ENCODE measurements around the gene CHEK2. TPM values are rescaled to one million over a fixed set of nuclear protein-coding genes. Genes with fewer than 3 reads are reported as not detected.

CHEK2 gene
- total and polyA plus RNA-seq, 10 of the 15 experiments (the other 5 are each of a cell fraction or from before 2014, with no cell fraction given) = 15.7 to 59.7 (median 22.7) TPM

DNA sequence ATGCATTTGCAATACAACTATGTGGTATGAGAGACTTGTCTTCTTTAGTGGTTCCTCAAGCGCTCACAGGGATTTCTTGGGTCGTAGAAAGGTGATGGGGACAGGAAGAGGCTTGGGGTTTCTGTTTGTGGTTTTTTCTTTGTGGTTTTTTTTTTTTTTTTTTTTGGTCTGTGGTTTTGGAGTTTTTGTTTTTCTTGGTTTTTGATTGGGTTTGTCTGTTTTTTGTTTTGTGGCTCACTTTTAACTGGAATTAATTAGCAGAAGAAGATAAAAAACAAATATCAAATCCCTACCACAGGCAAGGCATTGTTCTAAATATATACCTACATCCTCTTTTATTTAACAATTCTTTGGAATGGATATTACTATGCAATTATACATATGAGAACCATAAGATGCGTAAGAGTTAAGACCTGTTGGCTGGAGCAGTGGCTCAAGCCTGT is 67.5 kb downstream of the CHEK2 start:
- Histone ChIP-seq H3K4me1 (ENCODE audit: control insufficient read depth, insufficient read depth, low read length) (peaks cover 3% of the 10 kb centered on the region), H3K4me3 (no peak overlapping the region), H3K9ac (ENCODE audit: control insufficient read depth, insufficient read depth, low read length) (no peak overlapping the region), H3K79me2 (ENCODE audit: control insufficient read depth, insufficient read depth, low read length) (no peaks in the 10 kb centered on the region), H3K9me3 (replicated peaks; ENCODE audit: control insufficient read depth, insufficient read depth, low read length) (no peaks in the 10 kb centered on the region; the same call in 1 of the 3 replicates), H4K20me1 (ENCODE audit: control insufficient read depth, insufficient read depth) (no peaks in the 10 kb centered on the region), H3K27me3 (replicated peaks in 1 of 2; ENCODE audit: control insufficient read depth in 2 of 2, insufficient read depth in 2 of 2, low read length in 1 of 2) (peaks cover under 1 to 6% of the 10 kb centered on the region in 2 experiments), H2AFZ (ENCODE audit: control insufficient read depth, low read depth, low read length) (no peak overlapping the region), H3K27ac (ENCODE audit: control insufficient read depth, insufficient read depth) (no peak overlapping the region), H3K4me2 (ENCODE audit: control insufficient read depth, insufficient read depth) (no peak overlapping the region), H3K36me3 (ENCODE audit: control insufficient read depth in 2 of 2, insufficient read depth in 2 of 2, low read length in 1 of 2) (no peaks in the 10 kb centered on the region)
- CTCF ChIA-PET = no interaction called here
- intact Hi-C loops (cut with micrococcal nuclease; ENCODE audit: unreplicated experiment) = loop anchor here (10.0 kb wide), 2 partner anchors 121 to 151 kb away; no protein-coding TSS in a partner anchor
- DNase-seq (ENCODE audit: low read depth, low spot score) (peak; percentile 40), FAIRE-seq (no peak), ATAC-seq (peak; percentile 84)
- 3% methylated on average over 3 of the region's 3 CpGs for whole genome bisulfite sequencing (ENCODE audit: insufficient coverage, insufficient replicate concordance, low lambda C conversion rate, missing lambda C conversion rate)
- no TSS peak for BruUV-seq (replicated peaks)
- in situ Hi-C loops (cut with MboI) = no loop called here
- POLR2A ChIA-PET = interaction anchor here (0.7 to 1.2 kb wide), 2 partner anchors 142 to 144 kb away, joined by 3 to 5 read pairs; no protein-coding TSS in a partner anchor
- SMC1A ChIA-PET (ENCODE audit: uncharacterized antibody, unreplicated experiment) = interaction anchor here (1.6 kb wide), 1 partner anchor 67 kb away, joined by 3 read pairs; no protein-coding TSS in a partner anchor
- RAD21 ChIA-PET (ENCODE audit: unreplicated experiment) = no interaction called here
- 0 out of 2 replicates have a peak, but pooled peaks have one; percentile 55 for TF ChIP-seq EZH2 (IDR thresholded peaks at IDR 0.05; ENCODE audit: borderline replicate concordance, control insufficient read depth, low read depth, low read length)
- TF ChIP-seq, protein P1, sequence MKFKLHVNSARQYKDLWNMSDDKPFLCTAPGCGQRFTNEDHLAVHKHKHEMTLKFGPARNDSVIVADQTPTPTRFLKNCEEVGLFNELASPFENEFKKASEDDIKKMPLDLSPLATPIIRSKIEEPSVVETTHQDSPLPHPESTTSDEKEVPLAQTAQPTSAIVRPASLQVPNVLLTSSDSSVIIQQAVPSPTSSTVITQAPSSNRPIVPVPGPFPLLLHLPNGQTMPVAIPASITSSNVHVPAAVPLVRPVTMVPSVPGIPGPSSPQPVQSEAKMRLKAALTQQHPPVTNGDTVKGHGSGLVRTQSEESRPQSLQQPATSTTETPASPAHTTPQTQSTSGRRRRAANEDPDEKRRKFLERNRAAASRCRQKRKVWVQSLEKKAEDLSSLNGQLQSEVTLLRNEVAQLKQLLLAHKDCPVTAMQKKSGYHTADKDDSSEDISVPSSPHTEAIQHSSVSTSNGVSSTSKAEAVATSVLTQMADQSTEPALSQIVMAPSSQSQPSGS (IDR thresholded peaks at IDR 0.05; ENCODE audit: low read length) = 0 out of 2 replicates have a peak, but pooled peaks have one; percentile 51
- TF ChIP-seq CREM (IDR thresholded peaks at IDR 0.05; ENCODE audit: low read depth) = peak; percentile 66; the same call in 1 of the 2 replicates
- TF ChIP-seq EED (IDR thresholded peaks at IDR 0.05; ENCODE audit: low read depth) = peak; percentile 52; the same call in 1 of the 2 replicates
- TF ChIP-seq ATF7 (IDR thresholded peaks at IDR 0.05; ENCODE audit: low read depth) = peak; percentile 53
- no peak for TF ChIP-seq SMAD5 (IDR thresholded peaks at IDR 0.05; ENCODE audit: low read depth)
- peak; percentile 95 for TF ChIP-seq CBFB (IDR thresholded peaks at IDR 0.05; ENCODE audit: low read depth)
- peak; percentile 52; the same call in 1 of the 2 replicates for TF ChIP-seq BMI1 (IDR thresholded peaks at IDR 0.05; ENCODE audit: borderline replicate concordance)
- no peak for TF ChIP-seq FOS (IDR thresholded peaks at IDR 0.05; ENCODE audit: borderline replicate concordance, extremely low read depth, insufficient read length)
- TF ChIP-seq, protein P2, sequence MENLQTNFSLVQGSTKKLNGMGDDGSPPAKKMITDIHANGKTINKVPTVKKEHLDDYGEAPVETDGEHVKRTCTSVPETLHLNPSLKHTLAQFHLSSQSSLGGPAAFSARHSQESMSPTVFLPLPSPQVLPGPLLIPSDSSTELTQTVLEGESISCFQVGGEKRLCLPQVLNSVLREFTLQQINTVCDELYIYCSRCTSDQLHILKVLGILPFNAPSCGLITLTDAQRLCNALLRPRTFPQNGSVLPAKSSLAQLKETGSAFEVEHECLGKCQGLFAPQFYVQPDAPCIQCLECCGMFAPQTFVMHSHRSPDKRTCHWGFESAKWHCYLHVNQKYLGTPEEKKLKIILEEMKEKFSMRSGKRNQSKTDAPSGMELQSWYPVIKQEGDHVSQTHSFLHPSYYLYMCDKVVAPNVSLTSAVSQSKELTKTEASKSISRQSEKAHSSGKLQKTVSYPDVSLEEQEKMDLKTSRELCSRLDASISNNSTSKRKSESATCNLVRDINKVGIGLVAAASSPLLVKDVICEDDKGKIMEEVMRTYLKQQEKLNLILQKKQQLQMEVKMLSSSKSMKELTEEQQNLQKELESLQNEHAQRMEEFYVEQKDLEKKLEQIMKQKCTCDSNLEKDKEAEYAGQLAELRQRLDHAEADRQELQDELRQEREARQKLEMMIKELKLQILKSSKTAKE (IDR thresholded peaks at IDR 0.05; ENCODE audit: low read depth, poor library complexity, severe bottlenecking) = peak; percentile 76
- peak; percentile 84 for TF ChIP-seq NBN (IDR thresholded peaks at IDR 0.05)
- peak in 1 of 2 experiments; percentile 21; a peak in 1 of 4 replicates for TF ChIP-seq ETV6 (conservative IDR thresholded peaks at IDR 0.05 in 1 of 2, IDR thresholded peaks at IDR 0.05 in 1 of 2; ENCODE audit: borderline replicate concordance in 1 of 2, low read depth in 1 of 2)
- TF ChIP-seq, protein P3, sequence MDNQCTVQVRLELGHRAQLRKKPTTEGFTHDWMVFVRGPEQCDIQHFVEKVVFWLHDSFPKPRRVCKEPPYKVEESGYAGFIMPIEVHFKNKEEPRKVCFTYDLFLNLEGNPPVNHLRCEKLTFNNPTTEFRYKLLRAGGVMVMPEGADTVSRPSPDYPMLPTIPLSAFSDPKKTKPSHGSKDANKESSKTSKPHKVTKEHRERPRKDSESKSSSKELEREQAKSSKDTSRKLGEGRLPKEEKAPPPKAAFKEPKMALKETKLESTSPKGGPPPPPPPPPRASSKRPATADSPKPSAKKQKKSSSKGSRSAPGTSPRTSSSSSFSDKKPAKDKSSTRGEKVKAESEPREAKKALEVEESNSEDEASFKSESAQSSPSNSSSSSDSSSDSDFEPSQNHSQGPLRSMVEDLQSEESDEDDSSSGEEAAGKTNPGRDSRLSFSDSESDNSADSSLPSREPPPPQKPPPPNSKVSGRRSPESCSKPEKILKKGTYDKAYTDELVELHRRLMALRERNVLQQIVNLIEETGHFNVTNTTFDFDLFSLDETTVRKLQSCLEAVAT (IDR thresholded peaks at IDR 0.05) = peak; percentile 99
- 0 out of 2 replicates have a peak, but pooled peaks have one; percentile 12 for TF ChIP-seq PAX5 (IDR thresholded peaks at IDR 0.05; ENCODE audit: borderline replicate concordance, low read depth, low read length)
- peak; percentile 21 for TF ChIP-seq MEF2B (IDR thresholded peaks at IDR 0.05; ENCODE audit: partially characterized antibody, poor library complexity, severe bottlenecking)
- no peak for TF ChIP-seq KAT2A (conservative IDR thresholded peaks at IDR 0.05; ENCODE audit: control insufficient read depth, low read depth, low read length)
- TF ChIP-seq ZNF384 (IDR thresholded peaks at IDR 0.05; ENCODE audit: borderline replicate concordance, low read depth, low read length) = peak; percentile 60; the same call in 1 of the 2 replicates
- TF ChIP-seq IKZF1 (conservative IDR thresholded peaks at IDR 0.05) = 0 out of 2 replicates have a peak, but pooled peaks have one; percentile 19

Measured in GM12878 (cell line).